GM21526 (cell line): Measurements from ENCODE around the gene INS.

Source experiments
- ATAC-seq: cut with Tn5 transposase; IDR thresholded peaks from one replicate; pipeline ENCODE4 v1.9.1; 2021; ENCODE audit warnings: moderate library complexity; ENCODE audit not compliant: unreplicated experiment, low FRiP score

The INS gene

DNA sequence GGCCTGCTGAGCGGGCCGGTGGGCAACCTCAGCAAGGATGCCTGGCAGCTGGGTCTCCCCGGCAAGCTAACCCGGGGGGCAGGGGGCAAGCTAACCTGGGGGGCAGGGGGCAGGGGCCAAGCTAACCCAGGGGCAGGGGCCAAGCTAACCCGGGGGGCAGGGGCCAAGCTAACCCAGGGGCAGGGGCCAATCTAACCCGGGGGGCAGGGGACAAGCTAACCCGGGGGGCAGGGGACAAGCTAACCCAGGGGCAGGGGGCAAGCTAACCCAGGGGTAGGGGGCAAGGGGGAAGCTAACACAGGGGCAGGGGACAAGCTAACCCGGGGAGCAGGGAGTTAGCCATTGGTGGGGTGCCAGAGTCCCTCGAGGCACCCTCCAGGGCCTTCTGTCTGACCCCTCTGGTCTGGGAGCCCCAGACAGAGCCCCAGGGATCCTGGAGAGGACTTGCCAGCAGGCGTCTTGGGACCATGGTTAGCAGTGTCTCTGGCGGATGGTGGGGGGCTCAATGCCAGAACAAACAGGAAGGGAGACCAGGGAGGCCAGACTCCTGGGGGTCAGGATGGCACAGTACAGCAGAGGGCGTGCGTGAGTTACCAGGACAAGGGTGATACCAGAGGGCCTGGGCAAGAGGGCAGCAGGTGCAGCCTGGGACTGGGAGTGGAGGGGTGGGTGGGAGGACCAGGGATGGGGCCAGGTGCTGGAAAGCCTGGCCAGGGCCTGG, 37.9 kb downstream of the INS start:
- ATAC-seq, result no peak

GRCh38 chr11:2122222-2122906, 38.6 kb downstream of the INS start:
- ATAC-seq, result no peak

- ATAC-seq, result no peak
These were observed 39.5 kb downstream of the INS start for GRCh38 chr11:2121227-2122130.

DNA sequence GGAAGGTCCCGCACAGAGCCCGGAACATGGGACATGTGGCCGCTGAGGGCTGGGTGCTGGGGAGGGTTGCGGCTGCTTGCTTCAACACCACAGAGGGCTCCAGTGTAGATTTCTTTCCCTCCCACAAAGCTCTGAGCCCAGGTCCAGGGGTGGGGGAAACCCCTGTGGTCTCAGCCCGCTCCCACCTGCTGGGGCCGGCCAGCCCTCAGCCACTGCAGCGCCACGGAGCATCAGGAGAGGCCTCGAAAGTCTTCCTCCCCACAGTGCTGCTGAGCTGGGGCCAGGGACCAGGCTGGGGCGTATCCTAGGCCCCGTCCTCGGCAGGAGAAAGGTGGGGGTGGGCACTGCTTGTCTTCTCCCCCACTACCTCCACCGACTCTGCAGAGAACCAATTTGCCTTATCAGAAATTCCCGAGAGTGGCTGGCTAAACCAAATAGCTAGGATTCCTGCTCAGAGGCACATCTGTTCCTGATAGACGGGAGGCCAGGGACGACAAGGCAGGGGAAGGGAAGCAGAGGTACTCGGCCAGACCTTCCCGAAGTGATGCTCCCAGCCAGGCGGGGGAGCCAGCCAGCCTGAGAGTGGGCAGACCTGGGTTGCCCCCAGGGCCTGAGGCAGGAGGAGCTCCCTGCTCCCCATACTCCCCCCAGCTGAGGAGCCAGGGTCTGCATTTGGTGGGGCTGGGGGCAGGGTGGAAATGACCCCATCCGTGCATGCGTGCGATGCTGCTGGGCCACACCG, 40.5 kb downstream of the INS start:
- ATAC-seq, result no peak

- ATAC-seq, result no peak
These were observed 42.3 kb downstream of the INS start for GRCh38 chr11:2118677-2119076.

DNA sequence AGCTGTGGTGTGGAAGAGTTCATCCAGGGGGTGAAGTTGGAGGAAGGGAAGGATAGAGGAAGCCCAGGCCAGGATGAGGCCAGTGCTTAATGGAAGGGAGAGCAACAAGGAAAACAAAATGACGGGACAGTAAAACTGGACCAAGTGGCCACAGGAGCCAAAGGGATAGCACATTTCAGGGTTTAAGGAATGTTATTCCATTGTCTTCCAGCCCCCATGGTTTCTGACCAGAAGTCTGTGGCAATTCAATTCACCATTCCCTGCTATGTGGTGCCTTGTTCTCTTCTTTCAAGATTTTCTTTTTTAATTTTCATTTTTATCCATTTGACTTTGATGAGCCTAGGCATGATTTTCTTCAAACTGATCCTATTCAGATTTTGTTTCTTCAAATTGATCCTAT, 44.3 kb downstream of the INS start:
- no peak for ATAC-seq

DNA sequence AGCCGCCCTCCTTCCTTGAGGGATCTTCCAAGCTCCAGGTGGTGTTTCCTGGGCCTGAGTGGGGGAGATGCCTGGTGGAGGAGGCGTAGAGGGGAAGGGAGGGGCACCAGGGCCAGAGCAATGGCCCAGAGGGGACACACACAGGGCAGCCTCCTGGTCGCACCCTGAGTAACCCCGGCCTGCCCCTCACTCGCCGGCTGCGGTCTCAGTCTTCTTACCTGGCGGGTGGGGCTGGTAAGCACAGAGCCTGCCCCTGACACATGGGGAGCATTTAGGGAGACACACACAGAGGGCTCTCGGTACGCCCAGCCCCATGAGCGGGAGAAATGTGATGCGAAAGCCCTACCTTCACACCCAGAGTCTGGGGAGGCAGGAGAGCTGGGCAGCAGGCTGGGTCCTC, 45.7 kb downstream of the INS start:
- no peak for ATAC-seq

DNA sequence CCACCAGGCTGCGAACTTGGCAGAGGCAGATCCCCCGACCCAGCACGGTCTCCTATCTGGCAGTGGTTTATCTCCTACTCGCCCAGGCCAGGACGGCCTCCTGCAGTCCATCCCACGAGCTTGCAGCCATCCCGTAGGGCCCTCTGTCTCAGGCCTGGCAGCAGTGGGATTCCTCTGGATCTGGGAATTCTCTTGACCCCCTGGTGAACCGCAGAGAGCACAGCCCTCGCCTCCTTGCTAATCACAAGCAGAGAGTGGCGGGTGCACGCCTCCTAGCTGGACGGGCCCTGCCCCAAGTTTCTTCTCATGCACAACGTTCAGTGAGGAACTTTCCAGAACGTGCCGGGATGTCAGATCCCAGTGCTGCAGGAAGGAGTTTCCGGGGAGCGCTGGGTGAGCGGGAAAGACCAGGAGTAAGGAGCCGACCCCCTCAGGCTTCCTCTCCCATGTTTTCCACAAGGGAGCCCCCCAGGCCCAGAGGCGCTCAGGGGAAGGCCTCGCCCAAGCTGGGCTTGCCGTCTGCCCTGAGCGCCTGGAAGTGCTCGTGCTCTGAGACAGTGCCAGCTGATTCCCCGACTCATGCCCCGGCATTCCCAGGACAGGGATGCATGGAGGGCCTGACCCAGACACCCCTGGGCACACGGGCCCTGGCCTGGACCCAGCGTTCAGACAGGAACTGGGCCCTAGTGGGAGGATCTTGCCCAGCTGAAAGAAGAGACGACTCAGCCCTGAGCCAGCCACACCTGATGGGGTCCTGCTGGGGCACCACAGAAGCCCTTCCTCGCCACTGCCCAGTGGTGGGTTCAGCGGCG, 46.4 kb downstream of the INS start:
- no peak for ATAC-seq

GRCh38 chr11:2113776-2114175, 47.2 kb downstream of the INS start:
- ATAC-seq, result no peak

- ATAC-seq, result no peak
These were observed 50.5 kb downstream of the INS start for GRCh38 chr11:2110521-2110920.
